B cell (primary cell): Measurements from ENCODE around the gene ATF3. TPM values are rescaled to one million over a fixed set of nuclear protein-coding genes. Genes with fewer than 3 reads are reported as not detected.

Experiments used
- ATAC-seq: fragments of 200-7000 bp; cut with Tn5 transposase; one replicate; pipeline ENCODE4 v1.10.0; 2021; ENCODE audit warnings: low read depth, mild to moderate bottlenecking, moderate number of reproducible peaks, moderate library complexity
- CTCF ChIA-PET: fragments of 350-600 bp; sonication (Branson Sonifier 250); formaldehyde crosslinking; loops from one replicate; lab custom pipeline; 2021; ENCODE audit warnings: antibody characterized with exemption, inconsistent platforms; lab: Charles Lee
- POLR2A ChIA-PET: fragments of 350-600 bp; sonication (Branson Sonifier 250); formaldehyde crosslinking; loops from one replicate; lab custom pipeline; 2021; ENCODE audit warnings: antibody characterized with exemption; lab: Charles Lee
- DNase-seq: peaks from one replicate; pipeline ENCODE4 v3.0.0; 2013
- H2AFZ ChIP-seq: 2 replicates; pipeline ENCODE4 v1.6.1; 2012; ENCODE audit warnings: mild to moderate bottlenecking, low read depth, low read length; ENCODE audit not compliant: insufficient read depth, poor library complexity, severe bottlenecking
- H3K27ac ChIP-seq, 2 donors: 1 replicate in 1 of 2; 2 replicates in 1 of 2; pipeline ENCODE4 v1.5.1; 2012 to 2013; ENCODE audit warnings: low read length in 2 of 2, mild to moderate bottlenecking in 2 of 2, moderate library complexity in 1 of 2
- H3K27me3 ChIP-seq, 4 experiments: fragments of 200-600 bp in 1 of 4; sonication (generic) in 1 of 4; replicated peaks in 1 of 4; 1 replicate in 2 of 4; 2 replicates in 2 of 4; pipeline versions ENCODE4 v1.6.1 to v1.7.0; 2013 to 2016; ENCODE audit warnings: low read length in 3 of 4, mild to moderate bottlenecking in 2 of 4, mixed read lengths in 1 of 4, moderate library complexity in 1 of 4; ENCODE audit not compliant: insufficient read depth in 4 of 4, control insufficient read depth in 3 of 4; ENCODE audit errors: control extremely low read depth in 1 of 4
- H3K36me3 ChIP-seq, 2 experiments: replicated peaks in 1 of 2; 1 replicate in 1 of 2; 2 replicates in 1 of 2; pipeline versions ENCODE4 v1.6.1 to v1.7.1; 2013; ENCODE audit warnings: low read length in 1 of 2; ENCODE audit not compliant: insufficient read depth in 2 of 2, control insufficient read depth in 1 of 2; ENCODE audit errors: control extremely low read depth in 1 of 2, extremely low read depth in 1 of 2
- H3K4me1 ChIP-seq, 2 donors: fragments of 200-600 bp in 1 of 2; sonication (generic) in 1 of 2; 1 replicate in 1 of 2; 2 replicates in 1 of 2; pipeline versions ENCODE4 v1.5.1 to v1.6.1; 2013 to 2017; ENCODE audit warnings: low read length in 2 of 2; ENCODE audit not compliant: control insufficient read depth in 2 of 2, insufficient read depth in 2 of 2
- H3K4me2 ChIP-seq: replicated peaks from 2 replicates; pipeline ENCODE3; 2012; ENCODE audit warnings: mild to moderate bottlenecking, low read depth, low read length; ENCODE audit not compliant: poor library complexity, severe bottlenecking
- H3K4me3 ChIP-seq, 5 experiments: fragments of 200-600 bp in 1 of 5; sonication (generic) in 1 of 5; 1 replicate in 3 of 5; 2 replicates in 2 of 5; pipeline versions ENCODE4 v1.5.1 to v1.7.0; 2011 to 2016; ENCODE audit warnings: low read length in 4 of 5, mild to moderate bottlenecking in 4 of 5, low read depth in 2 of 5, control low read depth in 1 of 5, moderate library complexity in 1 of 5; ENCODE audit not compliant: insufficient read depth in 1 of 5; ENCODE audit errors: control extremely low read depth in 1 of 5, extremely low read depth in 1 of 5
- H3K79me2 ChIP-seq: fragments of 200-600 bp; sonication (generic); one replicate; pipeline ENCODE4 v1.6.0; 2016; ENCODE audit warnings: low read length; ENCODE audit not compliant: control insufficient read depth, insufficient read depth
- H3K9ac ChIP-seq: fragments of 200-600 bp; sonication (generic); 2 replicates; pipeline ENCODE4 v1.6.1; 2017; ENCODE audit warnings: mild to moderate bottlenecking, low read length, moderate library complexity
- H3K9me3 ChIP-seq, 3 donors: one replicate each; pipeline versions ENCODE4 v1.6.1 to v1.7.1; 2013; ENCODE audit warnings: low read length in 2 of 3; ENCODE audit not compliant: control insufficient read depth in 2 of 3, insufficient read depth in 1 of 3; ENCODE audit errors: control extremely low read depth in 1 of 3
- H4K20me1 ChIP-seq: 2 replicates; pipeline ENCODE4 v1.6.0; 2012; ENCODE audit warnings: mild to moderate bottlenecking, low read length; ENCODE audit not compliant: insufficient read depth, control insufficient read depth, poor library complexity, severe bottlenecking
- H3K27ac Mint-ChIP-seq: one replicate; pipeline ENCODE4 v1.8.0; 2021; ENCODE audit warnings: mixed read lengths
- H3K27me3 Mint-ChIP-seq: one replicate; pipeline ENCODE4 v1.8.0; 2021; ENCODE audit warnings: mixed read lengths
- H3K4me1 Mint-ChIP-seq: one replicate; pipeline ENCODE4 v1.8.0; 2021; ENCODE audit warnings: mixed read lengths
- H3K4me3 Mint-ChIP-seq: one replicate; pipeline ENCODE4 v1.8.0; 2021; ENCODE audit warnings: mixed read lengths
- H3K9me3 Mint-ChIP-seq: one replicate; pipeline ENCODE4 v1.8.0; 2022; ENCODE audit warnings: mixed read lengths; ENCODE audit not compliant: insufficient read depth
- CTCF ChIP-seq: fragments of 200-600 bp; IDR thresholded peaks from one replicate; pipeline ENCODE4 v1.8.0; 2022; ENCODE audit warnings: antibody characterized with exemption, mild to moderate bottlenecking
- EZH2 ChIP-seq: IDR thresholded peaks from 2 replicates; pipeline ENCODE4 v1.6.1; 2012; ENCODE audit warnings: borderline replicate concordance, low read depth, mild to moderate bottlenecking, moderate library complexity, low read length; ENCODE audit not compliant: insufficient read depth, poor library complexity, severe bottlenecking
- WGBS: methylation state at CpG from one replicate; pipeline ENCODE4 v1.1.5; 2013; ENCODE audit warnings: missing lambda C conversion rate; ENCODE audit not compliant: insufficient coverage; 5-methylcytosine and 5-hydroxymethylcytosine counted together
- intact Hi-C: fragments of 100-400 bp; cut with micrococcal nuclease; formaldehyde crosslinking; loops from one replicate; pipeline ENCODE4 v1.10.0; 2022
- polyA plus RNA-seq: library from polyadenylated mRNA; depleted of rRNA; stranded (reverse); fragments of >200 nt; gene quantifications from 2 replicates; pipeline ENCODE4 v1.2.3, GENCODE V29; 2012
- total RNA-seq, 2 donors: library from RNA; stranded (reverse); fragments of 120-200 nt in 1 of 2; gene quantifications; 1 replicate in 1 of 2; 2 replicates in 1 of 2; pipeline versions ENCODE4 v1.2.3 to v1.2.4, GENCODE V29; 2013 to 2022

ATF3 gene
- total and polyA plus RNA-seq, 2 donors (not counting 1 experiment from before 2014, with no cell fraction given) = 4.5 to 42.3 TPM

- ChIA-PET CTCF (interaction anchor here (1.0 kb wide), 1 partner anchor 145 kb away, joined by 7 read pairs; no protein-coding TSS in a partner anchor), POLR2A (no interaction called here)
- H3K9me3 ChIP-seq = no peaks in the 10 kb centered on the region
These were observed 13.9 kb downstream of the ATF3 start for GRCh38 chr1:212622467-212622866.

GRCh38 chr1:212622906-212623305, 14.3 kb downstream of the ATF3 start:
- no peaks in the 10 kb centered on the region for H3K9me3 Mint-ChIP-seq
- peaks cover 0 to 9% (median 0%) of the 10 kb centered on the region in 4 experiments for H3K27me3 ChIP-seq
- H3K4me2 ChIP-seq = no peak overlapping the region

More at GRCh38 chr1:212622467-212622866, 13.9 kb downstream of the ATF3 start:
- H3K4me1 ChIP-seq = no peaks in the 10 kb centered on the region
- intact Hi-C loops = no loop called here
- H3K4me2 ChIP-seq = no peak overlapping the region
- Mint-ChIP-seq H3K9me3 (no peaks in the 10 kb centered on the region), H3K27me3 (peaks cover 22% of the 10 kb centered on the region), H3K4me1 (no peaks in the 10 kb centered on the region), H3K27ac (no peak overlapping the region), H3K4me3 (no peak overlapping the region)
- DNase-seq (no peak), ATAC-seq (no peak)
- WGBS = no CpG with 5 or more reads among the region's 3 CpGs
- TF ChIP-seq CTCF (no peak), EZH2 (no peak)
- no peak overlapping the region for H3K9ac ChIP-seq
- no peak overlapping the region for H2AFZ ChIP-seq
- H3K79me2 ChIP-seq = no peaks in the 10 kb centered on the region
- H3K4me3 ChIP-seq = no peak overlapping the region
- peaks cover 0 to 9% (median 0%) of the 10 kb centered on the region in 4 experiments for H3K27me3 ChIP-seq
- H3K36me3 ChIP-seq = no peaks in the 10 kb centered on the region
- no peak overlapping the region for H3K27ac ChIP-seq
- H4K20me1 ChIP-seq = no peaks in the 10 kb centered on the region

More at GRCh38 chr1:212622906-212623305, 14.3 kb downstream of the ATF3 start:
- H3K79me2 ChIP-seq = no peaks in the 10 kb centered on the region
- TF ChIP-seq EZH2 (no peak), CTCF (no peak)
- H3K4me1 ChIP-seq = no peaks in the 10 kb centered on the region
- H3K27ac ChIP-seq = no peak overlapping the region
- Mint-ChIP-seq H3K4me3 (no peak overlapping the region), H3K4me1 (no peaks in the 10 kb centered on the region), H3K27ac (no peak overlapping the region), H3K27me3 (peaks cover 23% of the 10 kb centered on the region)
- H4K20me1 ChIP-seq = no peaks in the 10 kb centered on the region
- no peaks in the 10 kb centered on the region for H3K36me3 ChIP-seq
- no CpG with 5 or more reads among the region's 4 CpGs for WGBS
- H3K9me3 ChIP-seq = no peaks in the 10 kb centered on the region
- POLR2A ChIA-PET = no interaction called here
- no peak overlapping the region for H2AFZ ChIP-seq
- DNase-seq (no peak), ATAC-seq (no peak)
- CTCF ChIA-PET = interaction anchor here (1.0 kb wide), 1 partner anchor 145 kb away, joined by 7 read pairs; no protein-coding TSS in a partner anchor
- intact Hi-C loops = no loop called here
- no peak overlapping the region for H3K9ac ChIP-seq
- H3K4me3 ChIP-seq = no peak overlapping the region
